Thoracic aorta (tissue), 2 donors: ENCODE results near the gene PARD6G. TPM values are rescaled to one million over a fixed set of nuclear protein-coding genes. Genes with fewer than 3 reads are reported as not detected.

Experiments used
- ATAC-seq: fragments of 150-250 bp; one replicate; pipeline ENCODE4 v1.8.0; 2017; ENCODE audit warnings: low read depth; ENCODE audit not compliant: insufficient number of reproducible peaks, low FRiP score
- DNase-seq: peaks from one replicate; pipeline ENCODE4 v3.0.0-alpha.2; 2020; ENCODE audit warnings: low spot score
- H3K27ac ChIP-seq, 2 donors: fragments of 200-600 bp; sonication (generic); 1 replicate in 1 of 2; 2 replicates in 1 of 2; pipeline ENCODE4 v1.5.1; 2016; ENCODE audit warnings: mild to moderate bottlenecking in 2 of 2, moderate library complexity in 2 of 2
- H3K27me3 ChIP-seq: fragments of 200-600 bp; sonication (generic); replicated peaks from 2 replicates; pipeline ENCODE4 v1.6.0; 2016; ENCODE audit warnings: mild to moderate bottlenecking; ENCODE audit not compliant: insufficient read depth
- H3K36me3 ChIP-seq: fragments of 200-600 bp; sonication (generic); one replicate; pipeline ENCODE4 v1.5.1; 2016
- H3K4me1 ChIP-seq, 2 donors: fragments of 200-600 bp; sonication (generic); 1 replicate in 1 of 2; 2 replicates in 1 of 2; pipeline versions ENCODE4 v1.5.1 to v1.6.0; 2016; ENCODE audit warnings: low read depth in 2 of 2, mild to moderate bottlenecking in 1 of 2; ENCODE audit not compliant: control insufficient read depth in 1 of 2
- H3K4me3 ChIP-seq: fragments of 200-600 bp; sonication (generic); 2 replicates; pipeline ENCODE4 v1.5.1; 2016; ENCODE audit warnings: mild to moderate bottlenecking
- H3K9me3 ChIP-seq: fragments of 200-600 bp; sonication (generic); 2 replicates; pipeline ENCODE4 v1.5.1; 2016
- total RNA-seq, 2 donors: library from RNA; depleted of rRNA; stranded (reverse); fragments of >200 nt; gene quantifications; one replicate each; pipeline versions ENCODE4 v1.1.0 to v1.2.3, GENCODE V29; 2016
- TF ChIP-seq, protein P1 (sequence below): fragments of 200-600 bp; sonication (generic); IDR thresholded peaks from one replicate; pipeline ENCODE4 v1.5.1; 2019; ENCODE audit warnings: antibody characterized with exemption

PARD6G gene
- total RNA-seq, 2 donors from 2014 or later: 3.0 to 4.8 TPM

DNA sequence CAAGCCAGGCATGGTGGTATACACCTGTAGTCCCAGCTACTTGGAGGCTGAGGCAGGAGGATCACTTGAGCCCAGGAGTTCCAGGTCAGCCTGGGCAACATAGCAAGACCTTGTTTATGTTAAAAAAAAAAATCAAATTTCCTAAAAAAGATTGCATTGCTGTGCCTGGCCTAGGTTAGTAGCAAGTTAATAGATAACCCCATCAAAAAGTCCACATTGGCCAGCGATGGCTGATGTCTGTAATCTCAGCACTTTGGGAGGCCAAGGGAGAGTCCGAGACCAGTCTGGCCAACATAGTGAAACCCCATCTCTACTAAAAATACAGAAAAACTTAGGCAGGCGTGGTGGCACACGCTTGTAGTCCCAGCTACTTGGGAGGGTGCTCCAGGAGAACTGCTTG lies 38.7 kb downstream of the PARD6G start:
- H3K27ac ChIP-seq: no peak overlapping the region
- no peak for DNase-seq
- ATAC-seq: no peak
- H3K9me3 ChIP-seq: no peaks in the 10 kb centered on the region
- no peaks in the 10 kb centered on the region for H3K27me3 ChIP-seq
- no peaks in the 10 kb centered on the region for H3K36me3 ChIP-seq
- H3K4me1 ChIP-seq: no peaks in the 10 kb centered on the region
- TF ChIP-seq, protein P1, sequence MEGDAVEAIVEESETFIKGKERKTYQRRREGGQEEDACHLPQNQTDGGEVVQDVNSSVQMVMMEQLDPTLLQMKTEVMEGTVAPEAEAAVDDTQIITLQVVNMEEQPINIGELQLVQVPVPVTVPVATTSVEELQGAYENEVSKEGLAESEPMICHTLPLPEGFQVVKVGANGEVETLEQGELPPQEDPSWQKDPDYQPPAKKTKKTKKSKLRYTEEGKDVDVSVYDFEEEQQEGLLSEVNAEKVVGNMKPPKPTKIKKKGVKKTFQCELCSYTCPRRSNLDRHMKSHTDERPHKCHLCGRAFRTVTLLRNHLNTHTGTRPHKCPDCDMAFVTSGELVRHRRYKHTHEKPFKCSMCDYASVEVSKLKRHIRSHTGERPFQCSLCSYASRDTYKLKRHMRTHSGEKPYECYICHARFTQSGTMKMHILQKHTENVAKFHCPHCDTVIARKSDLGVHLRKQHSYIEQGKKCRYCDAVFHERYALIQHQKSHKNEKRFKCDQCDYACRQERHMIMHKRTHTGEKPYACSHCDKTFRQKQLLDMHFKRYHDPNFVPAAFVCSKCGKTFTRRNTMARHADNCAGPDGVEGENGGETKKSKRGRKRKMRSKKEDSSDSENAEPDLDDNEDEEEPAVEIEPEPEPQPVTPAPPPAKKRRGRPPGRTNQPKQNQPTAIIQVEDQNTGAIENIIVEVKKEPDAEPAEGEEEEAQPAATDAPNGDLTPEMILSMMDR: no peak
- H3K4me3 ChIP-seq: no peak overlapping the region

DNA sequence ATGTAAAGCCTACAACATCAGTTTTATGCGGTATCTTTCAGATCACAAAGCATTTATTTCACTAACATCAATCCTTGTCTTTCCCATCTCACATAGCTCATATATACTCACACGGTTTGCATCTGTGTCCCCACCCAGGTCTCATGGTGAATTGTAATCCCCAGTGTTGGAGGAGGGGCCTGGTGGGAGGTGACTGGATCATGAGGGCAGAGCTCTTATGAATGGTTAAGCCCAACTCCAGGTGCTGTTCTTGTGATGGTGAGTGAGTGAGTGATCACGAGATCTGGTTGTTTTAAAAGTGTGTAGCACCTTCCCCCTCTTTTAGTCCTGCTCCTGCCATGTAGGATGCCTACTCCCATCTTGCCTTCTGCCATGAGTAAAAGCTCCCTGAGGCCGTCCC lies 42.0 kb downstream of the PARD6G start:
- ATAC-seq: no peak

DNA sequence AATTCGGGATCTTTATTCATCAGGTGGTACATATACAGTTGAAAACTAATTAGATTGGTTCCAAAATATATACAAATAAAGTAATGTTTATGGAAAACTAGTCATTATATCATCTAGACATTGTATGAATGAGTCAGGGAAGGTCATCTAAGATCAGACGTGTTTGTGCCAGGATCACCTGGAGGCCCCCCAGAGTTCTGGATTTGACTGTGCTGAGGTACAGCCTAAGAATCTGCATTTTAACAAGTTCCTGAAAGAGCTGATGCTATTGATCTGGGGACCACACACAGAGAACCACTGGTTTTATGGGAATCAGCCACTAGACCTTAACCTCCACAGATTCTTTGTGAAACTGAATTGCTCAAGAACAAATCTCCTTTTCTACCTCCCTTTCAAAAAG lies 43.2 kb downstream of the PARD6G start:
- Histone ChIP-seq H3K27me3 (no peaks in the 10 kb centered on the region), H3K36me3 (no peaks in the 10 kb centered on the region), H3K4me1 (no peaks in the 10 kb centered on the region), H3K4me3 (no peak overlapping the region), H3K27ac (no peak overlapping the region), H3K9me3 (no peaks in the 10 kb centered on the region)
- no peak for DNase-seq
- TF ChIP-seq, protein P1: no peak
- no peak for ATAC-seq

More for the DNA sequence above, 42.0 kb downstream of the PARD6G start:
- DNase-seq: no peak
- no peak overlapping the region for H3K4me3 ChIP-seq
- H3K9me3 ChIP-seq: no peaks in the 10 kb centered on the region
- H3K36me3 ChIP-seq: no peaks in the 10 kb centered on the region
- H3K4me1 ChIP-seq: no peaks in the 10 kb centered on the region
- no peaks in the 10 kb centered on the region for H3K27me3 ChIP-seq
- H3K27ac ChIP-seq: no peak overlapping the region
- TF ChIP-seq, protein P1: no peak

GRCh38 chr18:80203249-80203648 lies 44.1 kb downstream of the PARD6G start:
- H3K4me3 ChIP-seq: no peak overlapping the region
- H3K9me3 ChIP-seq: no peaks in the 10 kb centered on the region
- DNase-seq (no peak), ATAC-seq (no peak)
- no peaks in the 10 kb centered on the region for H3K27me3 ChIP-seq
- H3K27ac ChIP-seq: no peak overlapping the region
- TF ChIP-seq, protein P1: no peak
- no peaks in the 10 kb centered on the region for H3K4me1 ChIP-seq
- no peaks in the 10 kb centered on the region for H3K36me3 ChIP-seq

- H3K4me1 ChIP-seq: no peaks in the 10 kb centered on the region
- H3K9me3 ChIP-seq: no peaks in the 10 kb centered on the region
- no peaks in the 10 kb centered on the region for H3K27me3 ChIP-seq
- H3K27ac ChIP-seq: no peak overlapping the region
- ATAC-seq (no peak), DNase-seq (no peak)
- no peaks in the 10 kb centered on the region for H3K36me3 ChIP-seq
- H3K4me3 ChIP-seq: no peak overlapping the region
- TF ChIP-seq, protein P1: no peak
Observed at GRCh38 chr18:80202264-80202998, 44.9 kb downstream of the PARD6G start.
